Measurements from ENCODE around the gene BPI.
"Not testable (repeated sequence)": the region's sequence is repeated elsewhere in the genome, so short reads cannot be mapped to it uniquely, and the experiment has no call there.

Gene BPI

GRCh38 chr20:38278763-38279162 lies 25.2 kb upstream of the BPI start:
- no peak for DNase-seq

GRCh38 chr20:38281176-38281915 lies 22.6 kb upstream of the BPI start:
- DNase-seq = not testable (repeated sequence)

GRCh38 chr20:38283236-38283635 lies 20.7 kb upstream of the BPI start:
- no peak for DNase-seq

GRCh38 chr20:38284066-38284650 lies 19.8 kb upstream of the BPI start:
- not testable (repeated sequence) for DNase-seq

- DNase-seq = no peak
Measured at GRCh38 chr20:38284893-38285444, 19.0 kb upstream of the BPI start.

GRCh38 chr20:38286586-38287531 lies 17.1 kb upstream of the BPI start:
- no peak for DNase-seq

- peak in 1 of 2 donors; percentile 14 for DNase-seq
Measured at GRCh38 chr20:38290829-38291814, 12.8 kb upstream of the BPI start.

GRCh38 chr20:38291966-38292365 lies 12.0 kb upstream of the BPI start:
- DNase-seq = no peak

- no peak for DNase-seq
Measured at GRCh38 chr20:38293491-38294065, 10.4 kb upstream of the BPI start.

GRCh38 chr20:38294076-38294591 lies 9.8 kb upstream of the BPI start:
- DNase-seq = no peak

GRCh38 chr20:38295811-38296210 lies 8.1 kb upstream of the BPI start:
- DNase-seq = no peak

- no peak for DNase-seq
Measured at GRCh38 chr20:38296433-38296832, 7.5 kb upstream of the BPI start.

- DNase-seq = no peak
Measured at GRCh38 chr20:38297916-38298674, 5.9 kb upstream of the BPI start.

GRCh38 chr20:38298768-38299288 lies 5.1 kb upstream of the BPI start:
- no peak for DNase-seq

GRCh38 chr20:38299963-38300362 lies 4.0 kb upstream of the BPI start:
- DNase-seq = no peak

- no peak for DNase-seq
Measured at GRCh38 chr20:38300438-38300837, 3.5 kb upstream of the BPI start.

GRCh38 chr20:38301309-38301708 lies 2.6 kb upstream of the BPI start:
- no peak for DNase-seq

- no peak for DNase-seq
Measured at GRCh38 chr20:38302786-38303185, 1.2 kb upstream of the BPI start.

GRCh38 chr20:38304845-38305447 lies 990 bp downstream of the BPI start:
- peak in 1 of 2 donors; percentile 46 for DNase-seq

- no peak for DNase-seq
Measured at GRCh38 chr20:38305541-38305940, 1.6 kb downstream of the BPI start.
